Type B pancreatic cell (in vitro differentiated cells): ENCODE results near the gene EIF4A2. TPM values are rescaled to one million over a fixed set of nuclear protein-coding genes. Genes with fewer than 3 reads are reported as not detected.

Source experiments
- DNase-seq: peaks from one replicate; pipeline ENCODE4 v3.0.0; 2021; ENCODE audit warnings: mixed read lengths; ENCODE audit not compliant: unreplicated experiment; ENCODE audit errors: extremely low spot score
- H3K27ac Mint-ChIP-seq: 2 replicates; pipeline ENCODE4 v1.8.0; 2021; ENCODE audit warnings: mild to moderate bottlenecking, mixed read lengths
- H3K27me3 Mint-ChIP-seq: 2 replicates; pipeline ENCODE4 v1.8.0; 2021; ENCODE audit warnings: mixed read lengths
- H3K36me3 Mint-ChIP-seq: 2 replicates; pipeline ENCODE4 v1.8.0; 2021; ENCODE audit warnings: mixed read lengths
- H3K4me1 Mint-ChIP-seq: one replicate; pipeline ENCODE4 v1.8.0; 2021; ENCODE audit warnings: mixed read lengths; ENCODE audit not compliant: unreplicated experiment
- H3K4me3 Mint-ChIP-seq: 2 replicates; pipeline ENCODE4 v1.8.0; 2021; ENCODE audit warnings: mild to moderate bottlenecking, mixed read lengths
- H3K9me3 Mint-ChIP-seq: 2 replicates; pipeline ENCODE4 v1.8.0; 2021; ENCODE audit warnings: mixed read lengths
- CTCF ChIP-seq: fragments of 200-600 bp; sonication (generic); conservative IDR thresholded peaks from 2 replicates; pipeline ENCODE4 v1.5.0; 2021; ENCODE audit warnings: antibody characterized with exemption, mild to moderate bottlenecking
- long read RNA-seq: library from polyadenylated mRNA; unstranded; transcript quantifications from one replicate; pipeline ENCODE4 v2.0.0, GENCODE V29; 2020
- total RNA-seq: library from RNA; stranded (reverse); gene quantifications from 2 replicates; pipeline ENCODE4 v1.2.1, GENCODE V29; 2021; ENCODE audit warnings: low replicate concordance

Gene EIF4A2
- 477 and 480 TPM in 2 replicates for total RNA-seq
- long read RNA-seq, transcript EIF4A2-201 (11 exons, 1,919 nt), result major isoform, 1,836 of 3,070 reads
- long read RNA-seq, transcript EIF4A2-207 (10 exons, 1,729 nt), result minor isoform, 41 of 3,070 reads
- long read RNA-seq, transcript EIF4A2-205 (11 exons, 1,889 nt), result minor isoform, 601 of 3,070 reads
- long read RNA-seq, transcript EIF4A2-203 (10 exons, 1,751 nt), result minor isoform, 115 of 3,070 reads
- long read RNA-seq, partial matches to known transcripts, result 106 of 3,070 reads
- long read RNA-seq, other reads (novel, unspliced or antisense), result 337 of 3,070 reads

GRCh38 chr3:186783058-186783730 is at the start of gene EIF4A2:
TSS of gene EIF4A2 (plus strand) at chr3:186783577. CDS start at chr3:186783611, 34 bp downstream.
- peaks cover 42% of the 10 kb centered on the region for H3K36me3 Mint-ChIP-seq
- peak within 1 kb of the TSS; percentile 99 for H3K4me3 Mint-ChIP-seq
- H3K27ac Mint-ChIP-seq, result peak within 1 kb of the TSS; percentile 98
- no peaks in the 10 kb centered on the region for H3K9me3 Mint-ChIP-seq
- peaks cover 5% of the 10 kb centered on the region for H3K27me3 Mint-ChIP-seq
- H3K4me1 Mint-ChIP-seq, result peaks cover 23% of the 10 kb centered on the region
- TF ChIP-seq CTCF, result no peak
- DNase-seq, result peak; percentile 90

GRCh38 chr3:186742618-186743380 is 40.6 kb upstream of the EIF4A2 start:
- Mint-ChIP-seq H3K4me1 (peaks cover 5% of the 10 kb centered on the region), H3K27ac (no peak overlapping the region), H3K36me3 (no peaks in the 10 kb centered on the region), H3K4me3 (no peak overlapping the region), H3K9me3 (peaks cover 5% of the 10 kb centered on the region), H3K27me3 (peaks cover 6% of the 10 kb centered on the region)
- TF ChIP-seq CTCF, result no peak
- no peak for DNase-seq

DNA sequence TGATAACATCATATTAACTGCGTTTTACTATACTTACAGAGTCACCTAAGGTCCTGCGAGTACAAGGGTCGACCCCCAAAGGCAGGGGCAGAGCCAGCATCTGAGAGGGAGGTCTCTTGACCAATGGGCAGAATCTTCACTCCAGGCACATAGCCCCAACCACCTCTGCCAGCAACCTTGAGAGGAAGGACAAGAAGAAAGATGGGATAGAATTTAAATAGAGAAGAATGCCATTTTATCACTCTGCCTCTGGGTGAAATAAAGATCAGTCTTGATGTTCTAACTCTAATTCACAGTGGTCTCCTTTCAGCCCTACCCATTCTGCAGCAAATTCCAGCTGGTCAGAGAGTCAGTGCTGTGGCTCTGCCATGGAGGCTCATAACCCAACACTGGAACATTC is 39.7 kb upstream of the EIF4A2 start:
- TF ChIP-seq CTCF, result no peak
- H3K9me3 Mint-ChIP-seq, result peaks cover 5% of the 10 kb centered on the region
- peaks cover 6% of the 10 kb centered on the region for H3K27me3 Mint-ChIP-seq
- H3K4me1 Mint-ChIP-seq, result peaks cover 9% of the 10 kb centered on the region
- H3K36me3 Mint-ChIP-seq, result no peaks in the 10 kb centered on the region
- H3K27ac Mint-ChIP-seq, result peak overlapping the region; percentile 33
- DNase-seq, result no peak
- no peak overlapping the region for H3K4me3 Mint-ChIP-seq

GRCh38 chr3:186746008-186746407 is 37.4 kb upstream of the EIF4A2 start:
- Mint-ChIP-seq H3K9me3 (peaks cover 5% of the 10 kb centered on the region), H3K4me3 (peak overlapping the region; percentile 12), H3K27me3 (peaks cover 6% of the 10 kb centered on the region), H3K36me3 (no peaks in the 10 kb centered on the region), H3K27ac (peak overlapping the region; percentile 95), H3K4me1 (peaks cover 9% of the 10 kb centered on the region)
- no peak for TF ChIP-seq CTCF
- DNase-seq, result no peak

DNA sequence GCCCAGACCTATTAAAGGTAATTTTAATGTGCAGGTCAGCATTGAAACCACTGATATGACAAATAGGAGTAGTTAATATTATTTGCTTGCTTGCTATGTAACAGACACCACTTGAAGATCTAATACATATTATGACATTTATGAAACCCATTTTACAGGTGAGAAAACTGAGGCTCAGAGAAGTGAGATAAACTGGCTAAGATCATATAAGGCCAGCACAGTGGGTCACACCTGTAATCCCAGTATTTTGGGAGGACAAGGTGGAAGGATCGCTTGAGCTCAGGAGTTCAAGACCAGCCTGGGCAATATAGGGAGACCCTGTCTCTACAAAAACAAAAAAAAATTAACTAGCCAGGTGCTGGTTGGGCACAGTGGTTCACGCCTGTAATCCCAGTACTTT is 33.1 kb upstream of the EIF4A2 start:
- Mint-ChIP-seq H3K27ac (no peak overlapping the region), H3K4me1 (peaks cover 14% of the 10 kb centered on the region), H3K4me3 (no peak overlapping the region), H3K9me3 (peaks cover 5% of the 10 kb centered on the region), H3K27me3 (peaks cover 4% of the 10 kb centered on the region), H3K36me3 (no peaks in the 10 kb centered on the region)
- no peak for TF ChIP-seq CTCF
- no peak for DNase-seq
